Measurements from ENCODE around the gene ADGB. TPM values are rescaled to one million over a fixed set of nuclear protein-coding genes. Genes with fewer than 3 reads are reported as not detected.

The ADGB gene
- total and polyA plus RNA-seq, 2 donors (not counting 1 experiment from before 2014, with no cell fraction given) = not detected

DNA sequence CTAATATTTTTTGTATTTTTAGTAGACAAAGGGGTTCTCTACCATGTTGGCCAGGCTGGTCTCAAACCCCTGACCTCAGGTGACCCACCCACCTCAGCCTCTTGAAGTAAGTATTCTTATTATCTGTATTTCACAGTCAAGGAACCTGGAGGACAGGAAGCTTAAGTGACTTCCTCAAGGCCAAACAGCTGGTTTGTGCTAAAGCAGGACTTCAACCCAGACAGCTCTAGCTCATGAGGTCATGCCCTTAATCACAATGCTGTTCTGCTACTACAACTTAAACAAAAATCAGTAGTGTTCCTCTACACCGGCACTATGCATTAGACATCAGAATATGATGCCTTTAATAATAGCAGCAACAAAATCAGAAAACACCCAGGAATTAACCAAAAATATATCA lies 168.9 kb downstream of the ADGB start:
- CTCF ChIA-PET = no interaction called here
- WGBS (ENCODE audit: insufficient coverage) = no CpG with 5 or more reads among the region's 1 CpG

DNA sequence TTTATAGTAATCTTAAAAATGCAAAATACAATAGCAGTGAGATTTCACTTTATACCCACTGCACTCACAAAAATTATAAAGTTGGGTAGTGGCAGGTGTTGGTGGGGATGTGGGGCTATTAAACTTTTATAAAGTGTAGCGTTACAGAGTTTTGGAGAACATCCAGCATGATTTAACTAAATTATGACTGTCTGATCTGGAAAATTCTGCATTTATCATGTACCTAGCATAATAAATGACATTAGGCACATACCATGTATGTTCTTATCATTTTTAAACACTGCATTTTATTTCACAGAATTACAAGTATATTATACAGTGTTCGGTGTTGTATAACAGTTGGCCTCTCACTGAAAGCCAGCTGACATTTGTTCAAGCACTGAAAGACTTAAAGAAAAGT lies 169.9 kb downstream of the ADGB start:
- H3K4me3 ChIP-seq (ENCODE audit: control extremely low read depth in 1 of 5, extremely low read depth in 1 of 5, insufficient read depth in 1 of 5, low read depth in 2 of 5, low read length in 4 of 5) = no peak overlapping the region
- H3K27me3 ChIP-seq (replicated peaks in 1 of 4; ENCODE audit: control extremely low read depth in 1 of 4, control insufficient read depth in 3 of 4, insufficient read depth in 4 of 4, low read length in 3 of 4) = peaks cover 0 to 33% (median 14%) of the 10 kb centered on the region in 4 experiments
- no peak overlapping the region for H3K27ac ChIP-seq (ENCODE audit: low read length in 2 of 2)
- no CpG with 5 or more reads among the region's 2 CpGs for WGBS (ENCODE audit: insufficient coverage)
- CTCF ChIA-PET = no interaction called here
- H3K36me3 ChIP-seq (replicated peaks in 1 of 2; ENCODE audit: control extremely low read depth in 1 of 2, control insufficient read depth in 1 of 2, extremely low read depth in 1 of 2, insufficient read depth in 2 of 2, low read length in 1 of 2) = no peaks in the 10 kb centered on the region
- peaks cover 22% of the 10 kb centered on the region for H3K27me3 Mint-ChIP-seq
- no peaks in the 10 kb centered on the region for H4K20me1 ChIP-seq (ENCODE audit: control insufficient read depth, insufficient read depth, low read length, poor library complexity, severe bottlenecking)
- H3K4me1 ChIP-seq (ENCODE audit: control insufficient read depth in 2 of 2, insufficient read depth in 2 of 2, low read length in 2 of 2) = peaks cover 8 to 10% of the 10 kb centered on the region in 2 donors
- H3K27ac Mint-ChIP-seq = no peak overlapping the region
- POLR2A ChIA-PET = no interaction called here
- H3K9ac ChIP-seq (ENCODE audit: low read length) = no peak overlapping the region
- no peaks in the 10 kb centered on the region for H3K9me3 Mint-ChIP-seq (ENCODE audit: insufficient read depth)
- H3K79me2 ChIP-seq (ENCODE audit: control insufficient read depth, insufficient read depth, low read length) = no peaks in the 10 kb centered on the region
- no peak overlapping the region for H2AFZ ChIP-seq (ENCODE audit: insufficient read depth, low read depth, low read length, poor library complexity, severe bottlenecking)
- no peak overlapping the region for H3K4me2 ChIP-seq (replicated peaks; ENCODE audit: low read depth, low read length, poor library complexity, severe bottlenecking)
- TF ChIP-seq EZH2 (IDR thresholded peaks at IDR 0.05; ENCODE audit: borderline replicate concordance, insufficient read depth, low read depth, low read length, poor library complexity, severe bottlenecking) = no peak
- TF ChIP-seq, protein P1, sequence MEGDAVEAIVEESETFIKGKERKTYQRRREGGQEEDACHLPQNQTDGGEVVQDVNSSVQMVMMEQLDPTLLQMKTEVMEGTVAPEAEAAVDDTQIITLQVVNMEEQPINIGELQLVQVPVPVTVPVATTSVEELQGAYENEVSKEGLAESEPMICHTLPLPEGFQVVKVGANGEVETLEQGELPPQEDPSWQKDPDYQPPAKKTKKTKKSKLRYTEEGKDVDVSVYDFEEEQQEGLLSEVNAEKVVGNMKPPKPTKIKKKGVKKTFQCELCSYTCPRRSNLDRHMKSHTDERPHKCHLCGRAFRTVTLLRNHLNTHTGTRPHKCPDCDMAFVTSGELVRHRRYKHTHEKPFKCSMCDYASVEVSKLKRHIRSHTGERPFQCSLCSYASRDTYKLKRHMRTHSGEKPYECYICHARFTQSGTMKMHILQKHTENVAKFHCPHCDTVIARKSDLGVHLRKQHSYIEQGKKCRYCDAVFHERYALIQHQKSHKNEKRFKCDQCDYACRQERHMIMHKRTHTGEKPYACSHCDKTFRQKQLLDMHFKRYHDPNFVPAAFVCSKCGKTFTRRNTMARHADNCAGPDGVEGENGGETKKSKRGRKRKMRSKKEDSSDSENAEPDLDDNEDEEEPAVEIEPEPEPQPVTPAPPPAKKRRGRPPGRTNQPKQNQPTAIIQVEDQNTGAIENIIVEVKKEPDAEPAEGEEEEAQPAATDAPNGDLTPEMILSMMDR (IDR thresholded peaks at IDR 0.05) = no peak
- intact Hi-C loops (cut with micrococcal nuclease) = no loop called here
- H3K4me1 Mint-ChIP-seq = peaks cover 11% of the 10 kb centered on the region
- H3K9me3 ChIP-seq (ENCODE audit: control extremely low read depth in 1 of 3, control insufficient read depth in 2 of 3, insufficient read depth in 1 of 3, low read length in 2 of 3) = peaks cover 0 to 1% (median 0%) of the 10 kb centered on the region in 3 donors
- no peak overlapping the region for H3K4me3 Mint-ChIP-seq
- no peak for DNase-seq
- ATAC-seq (ENCODE audit: low read depth) = no peak

More for the DNA sequence above, 168.9 kb downstream of the ADGB start:
- Mint-ChIP-seq H3K27me3 (peaks cover 23% of the 10 kb centered on the region), H3K27ac (no peak overlapping the region), H3K9me3 (ENCODE audit: insufficient read depth) (no peaks in the 10 kb centered on the region), H3K4me1 (peaks cover 11% of the 10 kb centered on the region), H3K4me3 (no peak overlapping the region)
- H3K27ac ChIP-seq (ENCODE audit: low read length in 2 of 2) = no peak overlapping the region
- peaks cover 0 to 39% (median 14%) of the 10 kb centered on the region in 4 experiments for H3K27me3 ChIP-seq (replicated peaks in 1 of 4; ENCODE audit: control extremely low read depth in 1 of 4, control insufficient read depth in 3 of 4, insufficient read depth in 4 of 4, low read length in 3 of 4)
- intact Hi-C loops (cut with micrococcal nuclease) = no loop called here
- H3K4me2 ChIP-seq (replicated peaks; ENCODE audit: low read depth, low read length, poor library complexity, severe bottlenecking) = no peak overlapping the region
- H3K4me3 ChIP-seq (ENCODE audit: control extremely low read depth in 1 of 5, extremely low read depth in 1 of 5, insufficient read depth in 1 of 5, low read depth in 2 of 5, low read length in 4 of 5) = no peak overlapping the region
- POLR2A ChIA-PET = no interaction called here
- ATAC-seq (ENCODE audit: low read depth) = no peak
- DNase-seq = no peak
- TF ChIP-seq, protein P1 (IDR thresholded peaks at IDR 0.05) = no peak
- no peak for TF ChIP-seq EZH2 (IDR thresholded peaks at IDR 0.05; ENCODE audit: borderline replicate concordance, insufficient read depth, low read depth, low read length, poor library complexity, severe bottlenecking)
- no peaks in the 10 kb centered on the region for H3K79me2 ChIP-seq (ENCODE audit: control insufficient read depth, insufficient read depth, low read length)
- no peaks in the 10 kb centered on the region for H3K36me3 ChIP-seq (replicated peaks in 1 of 2; ENCODE audit: control extremely low read depth in 1 of 2, control insufficient read depth in 1 of 2, extremely low read depth in 1 of 2, insufficient read depth in 2 of 2, low read length in 1 of 2)
- H3K9ac ChIP-seq (ENCODE audit: low read length) = no peak overlapping the region
- no peaks in the 10 kb centered on the region for H4K20me1 ChIP-seq (ENCODE audit: control insufficient read depth, insufficient read depth, low read length, poor library complexity, severe bottlenecking)
- H3K4me1 ChIP-seq (ENCODE audit: control insufficient read depth in 2 of 2, insufficient read depth in 2 of 2, low read length in 2 of 2) = peaks cover 8 to 10% of the 10 kb centered on the region in 2 donors
- no peak overlapping the region for H2AFZ ChIP-seq (ENCODE audit: insufficient read depth, low read depth, low read length, poor library complexity, severe bottlenecking)
- peaks cover 0 to 1% (median 0%) of the 10 kb centered on the region in 3 donors for H3K9me3 ChIP-seq (ENCODE audit: control extremely low read depth in 1 of 3, control insufficient read depth in 2 of 3, insufficient read depth in 1 of 3, low read length in 2 of 3)

Measured in B cell (primary cell).